Neural cell (in vitro differentiated cells): ENCODE results near the gene SLC2A4RG. TPM values are rescaled to one million over a fixed set of nuclear protein-coding genes. Genes with fewer than 3 reads are reported as not detected.

Experiments
- H2AFZ ChIP-seq: fragments of 200-600, 300-800 bp; sonication (generic), shearing (Covaris generic); 2 replicates; pipeline ENCODE4 v1.6.0; 2014; ENCODE audit warnings: low read depth, mild to moderate bottlenecking, antibody characterized with exemption, low read length, moderate library complexity
- H3F3A ChIP-seq: fragments of 200-600 bp; shearing (Covaris generic); 2 replicates; pipeline ENCODE4 v1.6.1; 2016; ENCODE audit warnings: mild to moderate bottlenecking, moderate library complexity, mixed read lengths, antibody characterized with exemption, low read length; ENCODE audit not compliant: insufficient read depth, poor library complexity, severe bottlenecking
- H3K27ac ChIP-seq: fragments of 200-600, 300-800 bp; sonication (generic), shearing (Covaris generic); 2 replicates; pipeline ENCODE4 v1.5.1; 2014; ENCODE audit warnings: mild to moderate bottlenecking, low read length, moderate library complexity
- H3K27me3 ChIP-seq: fragments of 300-800, 200-600 bp; sonication (generic), shearing (Covaris generic); 2 replicates; pipeline ENCODE4 v1.6.0; 2014; ENCODE audit warnings: mild to moderate bottlenecking, low read depth, low read length, moderate library complexity; ENCODE audit not compliant: insufficient read depth
- H3K36me3 ChIP-seq: fragments of 300-800, 200-600 bp; sonication (generic), shearing (Covaris generic); 2 replicates; pipeline ENCODE4 v1.5.1; 2014; ENCODE audit warnings: mild to moderate bottlenecking, antibody characterized with exemption, low read length, moderate library complexity; ENCODE audit not compliant: insufficient read depth
- H3K4me2 ChIP-seq: fragments of 300-800, 200-600 bp; sonication (generic), shearing (Covaris generic); 2 replicates; pipeline ENCODE4 v1.6.0; 2014; ENCODE audit warnings: mild to moderate bottlenecking, low read length
- H3K4me3 ChIP-seq: fragments of 300-800, 200-600 bp; sonication (generic), shearing (Covaris generic); 2 replicates; pipeline ENCODE4 v1.5.1; 2014; ENCODE audit warnings: mild to moderate bottlenecking, low read length, moderate library complexity
- H3K79me2 ChIP-seq: fragments of 200-600 bp; shearing (Covaris generic); replicated peaks from 2 replicates; pipeline ENCODE4 v1.6.0; 2014; ENCODE audit warnings: mild to moderate bottlenecking, low read length, moderate library complexity; ENCODE audit not compliant: insufficient read depth
- H3K9ac ChIP-seq: fragments of 300-800, 200-600 bp; sonication (generic), shearing (Covaris generic); 2 replicates; pipeline ENCODE4 v1.6.1; 2016; ENCODE audit warnings: mild to moderate bottlenecking, low read length, mixed read lengths
- H3K9me2 ChIP-seq: fragments of 200-600 bp; shearing (Covaris generic); 2 replicates; pipeline ENCODE4 v1.6.1; 2016; ENCODE audit warnings: mild to moderate bottlenecking, low read length, mixed read lengths; ENCODE audit not compliant: insufficient read depth
- H3K9me3 ChIP-seq: fragments of 200-600, 300-800 bp; sonication (generic), shearing (Covaris generic); 2 replicates; pipeline ENCODE4 v1.6.1; 2016; ENCODE audit warnings: mild to moderate bottlenecking, mixed run types, low read length, moderate library complexity, mixed read lengths
- H4K20me1 ChIP-seq: fragments of 200-600 bp; shearing (Covaris generic); 2 replicates; pipeline ENCODE4 v1.6.1; 2016; ENCODE audit warnings: mild to moderate bottlenecking, mixed run types; ENCODE audit not compliant: insufficient read depth
- EP300 ChIP-seq: fragments of 450-650 bp; conservative IDR thresholded peaks from 2 replicates; pipeline ENCODE4 v1.6.1; 2014; ENCODE audit warnings: antibody characterized with exemption, mild to moderate bottlenecking, moderate library complexity; ENCODE audit not compliant: poor library complexity, severe bottlenecking
- EZH2 ChIP-seq: fragments of 200-600, 300-800 bp; shearing (Covaris generic), sonication (generic); IDR thresholded peaks from 2 replicates; pipeline ENCODE4 v1.6.1; 2014; ENCODE audit warnings: antibody characterized with exemption, low read length, borderline replicate concordance, mild to moderate bottlenecking; ENCODE audit not compliant: insufficient read depth, poor library complexity, severe bottlenecking
- MXI1 ChIP-seq: fragments of 450-650 bp; conservative IDR thresholded peaks from 2 replicates; pipeline ENCODE4 v1.6.1; 2014; ENCODE audit warnings: antibody characterized with exemption, mild to moderate bottlenecking; ENCODE audit not compliant: poor library complexity, severe bottlenecking
- POLR2AphosphoS5 ChIP-seq: IDR thresholded peaks from 2 replicates; pipeline ENCODE4 v1.6.1; 2012
- RAD21 ChIP-seq: fragments of 450-650 bp; conservative IDR thresholded peaks from 2 replicates; pipeline ENCODE4 v1.6.1; 2014; ENCODE audit warnings: antibody characterized with exemption, mild to moderate bottlenecking, moderate library complexity
- SMC3 ChIP-seq: fragments of 450-650 bp; conservative IDR thresholded peaks from 2 replicates; pipeline ENCODE4 v1.6.1; 2014; ENCODE audit warnings: antibody characterized with exemption, mild to moderate bottlenecking, moderate library complexity; ENCODE audit not compliant: poor library complexity
- TAF1 ChIP-seq: IDR thresholded peaks from 2 replicates; pipeline ENCODE4 v1.6.1; 2012; ENCODE audit warnings: low read depth
- polyA plus RNA-seq: library from polyadenylated mRNA; depleted of rRNA; stranded (reverse); fragments of >200 nt; gene quantifications from 2 replicates; pipeline ENCODE4 v1.2.3, GENCODE V29; 2014
- TF ChIP-seq, protein P1 (sequence below): IDR thresholded peaks from 2 replicates; pipeline ENCODE4 v1.6.1; 2012; ENCODE audit warnings: borderline replicate concordance
- TF ChIP-seq, protein P2 (sequence below): fragments of 450-650 bp; IDR thresholded peaks from 2 replicates; pipeline ENCODE4 v1.5.1; 2014; ENCODE audit warnings: antibody characterized with exemption, mild to moderate bottlenecking, moderate library complexity; ENCODE audit not compliant: poor library complexity, severe bottlenecking

Gene SLC2A4RG
- polyA plus RNA-seq, 1 donor from 2014 or later: 52.1 TPM

DNA sequence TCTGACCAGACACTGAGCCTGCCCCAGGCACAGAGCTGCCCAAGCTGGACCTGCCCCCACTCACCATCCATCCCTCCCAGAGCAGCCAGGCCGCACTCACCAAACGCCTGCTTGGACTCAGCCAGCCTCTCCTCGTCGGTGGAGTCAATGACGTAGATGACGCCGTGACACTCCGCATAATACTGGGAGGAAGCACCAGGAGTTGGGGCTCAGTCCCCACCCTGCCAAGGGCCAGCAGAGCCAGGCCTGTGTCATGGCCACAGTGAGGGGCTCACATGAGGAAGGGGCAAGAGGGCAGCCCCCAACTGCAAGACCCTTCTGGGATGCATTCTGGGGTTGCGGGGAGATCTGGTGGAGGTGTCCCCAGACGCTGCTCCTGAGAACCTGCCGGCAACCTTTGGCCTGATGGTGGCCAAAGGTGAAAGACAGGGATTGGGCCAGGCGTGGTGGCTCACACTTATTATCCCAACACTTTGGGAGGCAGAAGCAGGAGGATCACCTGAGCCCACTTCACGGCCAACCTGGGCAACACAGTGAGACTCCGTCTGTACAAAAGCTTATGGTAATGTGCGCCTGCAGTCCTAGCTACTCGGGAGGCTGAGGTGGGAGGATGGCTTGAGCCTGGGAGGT lies 37.4 kb upstream of the SLC2A4RG start:
- no peak overlapping the region for H3K4me3 ChIP-seq
- H3F3A ChIP-seq: no peaks in the 10 kb centered on the region
- H3K79me2 ChIP-seq: peaks cover 6% of the 10 kb centered on the region
- TF ChIP-seq EP300: no peak
- H3K27me3 ChIP-seq: no peaks in the 10 kb centered on the region
- H3K9me3 ChIP-seq: no peaks in the 10 kb centered on the region
- H4K20me1 ChIP-seq: no peaks in the 10 kb centered on the region
- H3K4me2 ChIP-seq: no peak overlapping the region
- H3K27ac ChIP-seq: no peak overlapping the region
- no peaks in the 10 kb centered on the region for H3K36me3 ChIP-seq
- H3K9ac ChIP-seq: no peak overlapping the region
- no peak overlapping the region for H2AFZ ChIP-seq
- H3K9me2 ChIP-seq: no peaks in the 10 kb centered on the region

DNA sequence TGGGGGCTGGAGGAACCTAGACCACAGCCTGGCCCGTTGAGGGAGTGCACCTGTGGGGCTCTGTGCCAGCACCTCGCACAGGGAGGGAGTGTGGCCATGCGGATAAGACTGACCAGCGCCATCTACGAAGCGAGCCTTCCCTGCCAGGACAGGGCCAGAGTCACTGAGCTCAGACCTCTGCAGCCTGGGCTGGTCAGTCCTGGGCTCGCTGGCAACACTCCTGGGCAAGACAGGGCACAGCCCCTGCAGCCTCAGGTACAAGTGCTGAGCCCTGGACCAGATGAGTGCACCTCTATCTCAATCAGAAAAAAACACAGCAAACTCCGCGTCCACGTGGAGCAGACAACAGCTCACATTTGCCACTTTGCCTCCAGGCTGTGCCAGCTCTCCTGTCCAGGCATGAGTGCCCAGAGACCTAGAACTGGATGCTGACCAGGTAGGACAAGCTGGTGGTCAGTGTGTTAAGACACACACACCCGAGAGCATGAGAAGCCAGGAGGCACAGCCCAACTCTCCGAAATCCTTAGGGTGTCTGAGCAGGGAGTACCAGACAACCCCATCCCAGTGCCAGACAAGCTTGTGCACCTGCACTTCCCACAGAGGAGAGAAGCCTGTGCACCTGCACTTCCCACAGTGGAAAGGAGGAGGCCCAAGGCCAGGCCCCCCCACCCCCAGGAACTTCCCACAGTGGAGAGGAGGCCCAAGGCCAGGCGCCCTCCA lies 36.7 kb upstream of the SLC2A4RG start:
- Histone ChIP-seq H3K9ac (no peak overlapping the region), H3K9me2 (no peaks in the 10 kb centered on the region)
- TF ChIP-seq, protein P1, sequence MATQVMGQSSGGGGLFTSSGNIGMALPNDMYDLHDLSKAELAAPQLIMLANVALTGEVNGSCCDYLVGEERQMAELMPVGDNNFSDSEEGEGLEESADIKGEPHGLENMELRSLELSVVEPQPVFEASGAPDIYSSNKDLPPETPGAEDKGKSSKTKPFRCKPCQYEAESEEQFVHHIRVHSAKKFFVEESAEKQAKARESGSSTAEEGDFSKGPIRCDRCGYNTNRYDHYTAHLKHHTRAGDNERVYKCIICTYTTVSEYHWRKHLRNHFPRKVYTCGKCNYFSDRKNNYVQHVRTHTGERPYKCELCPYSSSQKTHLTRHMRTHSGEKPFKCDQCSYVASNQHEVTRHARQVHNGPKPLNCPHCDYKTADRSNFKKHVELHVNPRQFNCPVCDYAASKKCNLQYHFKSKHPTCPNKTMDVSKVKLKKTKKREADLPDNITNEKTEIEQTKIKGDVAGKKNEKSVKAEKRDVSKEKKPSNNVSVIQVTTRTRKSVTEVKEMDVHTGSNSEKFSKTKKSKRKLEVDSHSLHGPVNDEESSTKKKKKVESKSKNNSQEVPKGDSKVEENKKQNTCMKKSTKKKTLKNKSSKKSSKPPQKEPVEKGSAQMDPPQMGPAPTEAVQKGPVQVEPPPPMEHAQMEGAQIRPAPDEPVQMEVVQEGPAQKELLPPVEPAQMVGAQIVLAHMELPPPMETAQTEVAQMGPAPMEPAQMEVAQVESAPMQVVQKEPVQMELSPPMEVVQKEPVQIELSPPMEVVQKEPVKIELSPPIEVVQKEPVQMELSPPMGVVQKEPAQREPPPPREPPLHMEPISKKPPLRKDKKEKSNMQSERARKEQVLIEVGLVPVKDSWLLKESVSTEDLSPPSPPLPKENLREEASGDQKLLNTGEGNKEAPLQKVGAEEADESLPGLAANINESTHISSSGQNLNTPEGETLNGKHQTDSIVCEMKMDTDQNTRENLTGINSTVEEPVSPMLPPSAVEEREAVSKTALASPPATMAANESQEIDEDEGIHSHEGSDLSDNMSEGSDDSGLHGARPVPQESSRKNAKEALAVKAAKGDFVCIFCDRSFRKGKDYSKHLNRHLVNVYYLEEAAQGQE: no peak
- TF ChIP-seq TAF1: no peak
- TF ChIP-seq EZH2: no peak
- no peak for TF ChIP-seq SMC3
- TF ChIP-seq POLR2AphosphoS5: no peak
- TF ChIP-seq RAD21: no peak
- TF ChIP-seq, protein P2, sequence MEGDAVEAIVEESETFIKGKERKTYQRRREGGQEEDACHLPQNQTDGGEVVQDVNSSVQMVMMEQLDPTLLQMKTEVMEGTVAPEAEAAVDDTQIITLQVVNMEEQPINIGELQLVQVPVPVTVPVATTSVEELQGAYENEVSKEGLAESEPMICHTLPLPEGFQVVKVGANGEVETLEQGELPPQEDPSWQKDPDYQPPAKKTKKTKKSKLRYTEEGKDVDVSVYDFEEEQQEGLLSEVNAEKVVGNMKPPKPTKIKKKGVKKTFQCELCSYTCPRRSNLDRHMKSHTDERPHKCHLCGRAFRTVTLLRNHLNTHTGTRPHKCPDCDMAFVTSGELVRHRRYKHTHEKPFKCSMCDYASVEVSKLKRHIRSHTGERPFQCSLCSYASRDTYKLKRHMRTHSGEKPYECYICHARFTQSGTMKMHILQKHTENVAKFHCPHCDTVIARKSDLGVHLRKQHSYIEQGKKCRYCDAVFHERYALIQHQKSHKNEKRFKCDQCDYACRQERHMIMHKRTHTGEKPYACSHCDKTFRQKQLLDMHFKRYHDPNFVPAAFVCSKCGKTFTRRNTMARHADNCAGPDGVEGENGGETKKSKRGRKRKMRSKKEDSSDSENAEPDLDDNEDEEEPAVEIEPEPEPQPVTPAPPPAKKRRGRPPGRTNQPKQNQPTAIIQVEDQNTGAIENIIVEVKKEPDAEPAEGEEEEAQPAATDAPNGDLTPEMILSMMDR: no peak
- TF ChIP-seq MXI1: no peak
- no peak for TF ChIP-seq EP300

More for the DNA sequence above, 36.7 kb upstream of the SLC2A4RG start:
- Histone ChIP-seq H3K36me3 (no peaks in the 10 kb centered on the region), H2AFZ (no peak overlapping the region), H3K4me3 (no peak overlapping the region), H4K20me1 (no peaks in the 10 kb centered on the region), H3K27me3 (no peaks in the 10 kb centered on the region), H3K79me2 (peaks cover 6% of the 10 kb centered on the region), H3F3A (no peaks in the 10 kb centered on the region), H3K4me2 (no peak overlapping the region), H3K9me3 (no peaks in the 10 kb centered on the region), H3K27ac (no peak overlapping the region)
